ENCODE measurements around the gene RAD23A.
A peak's percentile ranks its signal among the peaks of the same experiment; 100 is the strongest.

RAD23A gene

GRCh38 chr19:12944104-12944674 lies 1.5 kb upstream of the RAD23A start:
- no peak for TF ChIP-seq REST (IDR thresholded peaks at IDR 0.05; ENCODE audit: low read depth)
- TF ChIP-seq RAD21 (IDR thresholded peaks at IDR 0.05; ENCODE audit: low read depth), result no peak
- no peak for TF ChIP-seq CREB1 (IDR thresholded peaks at IDR 0.05; ENCODE audit: low read depth)
- no peak for TF ChIP-seq MAX (IDR thresholded peaks at IDR 0.05)
- no peak for TF ChIP-seq TAF1 (IDR thresholded peaks at IDR 0.05; ENCODE audit: low read depth)
- TF ChIP-seq CEBPB (IDR thresholded peaks at IDR 0.05), result no peak
- TF ChIP-seq NFIC (IDR thresholded peaks at IDR 0.05), result no peak
- no peak for TF ChIP-seq EP300 (IDR thresholded peaks at IDR 0.05; ENCODE audit: borderline replicate concordance)
- TF ChIP-seq TEAD4 (IDR thresholded peaks at IDR 0.05), result no peak
- no peak for TF ChIP-seq TCF12 (IDR thresholded peaks at IDR 0.05; ENCODE audit: low read depth)
- TF ChIP-seq FOXM1 (IDR thresholded peaks at IDR 0.05; ENCODE audit: borderline replicate concordance, low read depth), result no peak
- no peak for TF ChIP-seq EGR1 (IDR thresholded peaks at IDR 0.05)
- no peak for TF ChIP-seq YY1 (IDR thresholded peaks at IDR 0.05; ENCODE audit: low read depth)
- TF ChIP-seq ZBTB7A (IDR thresholded peaks at IDR 0.05; ENCODE audit: low read depth), result no peak
- TF ChIP-seq, protein P1, sequence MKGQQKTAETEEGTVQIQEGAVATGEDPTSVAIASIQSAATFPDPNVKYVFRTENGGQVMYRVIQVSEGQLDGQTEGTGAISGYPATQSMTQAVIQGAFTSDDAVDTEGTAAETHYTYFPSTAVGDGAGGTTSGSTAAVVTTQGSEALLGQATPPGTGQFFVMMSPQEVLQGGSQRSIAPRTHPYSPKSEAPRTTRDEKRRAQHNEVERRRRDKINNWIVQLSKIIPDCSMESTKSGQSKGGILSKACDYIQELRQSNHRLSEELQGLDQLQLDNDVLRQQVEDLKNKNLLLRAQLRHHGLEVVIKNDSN (IDR thresholded peaks at IDR 0.05), result no peak

- TF ChIP-seq TAF1 (IDR thresholded peaks at IDR 0.05; ENCODE audit: low read depth), result peak; percentile 38; the same call in 1 of the 2 replicates
- TF ChIP-seq, protein P1 (IDR thresholded peaks at IDR 0.05), result no peak
- no peak for TF ChIP-seq CEBPB (IDR thresholded peaks at IDR 0.05)
- TF ChIP-seq ZBTB7A (IDR thresholded peaks at IDR 0.05; ENCODE audit: low read depth), result peak; percentile 77; the same call in 1 of the 2 replicates
These were observed 545 bp downstream of the RAD23A start for GRCh38 chr19:12946092-12946721.

DNA sequence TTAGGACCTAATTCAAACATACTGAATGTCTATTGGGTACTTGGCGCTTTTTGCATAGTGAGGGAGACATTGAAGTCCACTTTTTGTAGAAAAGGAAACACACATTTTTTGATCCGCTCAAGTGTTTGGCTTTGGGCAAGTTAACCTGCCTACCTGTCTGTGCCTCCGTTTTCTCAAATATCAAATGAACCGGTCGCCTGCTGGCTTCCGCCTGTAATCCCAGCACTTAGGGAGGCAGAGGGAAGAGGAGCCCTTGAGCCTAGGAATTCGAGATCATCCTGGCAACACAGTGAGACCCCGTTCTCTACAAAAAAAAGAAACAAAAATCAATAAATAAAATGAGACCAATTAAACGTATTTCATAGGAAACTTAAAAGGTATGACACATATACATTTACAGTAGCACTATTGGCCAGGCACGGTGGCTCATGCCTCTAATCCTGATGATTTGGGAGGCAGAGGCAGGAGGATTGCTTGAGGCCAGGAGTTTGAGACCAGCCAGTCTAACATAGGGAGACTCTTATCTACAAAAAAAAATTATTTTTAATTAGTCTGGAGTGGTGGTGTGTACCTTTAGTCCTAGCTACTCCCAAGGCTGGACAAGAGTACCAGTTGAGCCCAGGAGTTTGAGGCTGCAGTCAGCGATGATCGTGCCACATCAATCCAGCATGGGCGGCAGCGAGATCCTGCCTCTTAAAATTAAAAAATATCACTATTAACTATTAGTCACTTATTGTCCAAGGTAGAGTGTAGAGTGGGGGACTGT lies 1.3 kb downstream of the RAD23A start:
- TF ChIP-seq REST (IDR thresholded peaks at IDR 0.05; ENCODE audit: low read depth), result no peak
- TF ChIP-seq EGR1 (IDR thresholded peaks at IDR 0.05), result no peak
- no peak for TF ChIP-seq YY1 (IDR thresholded peaks at IDR 0.05; ENCODE audit: low read depth)
- TF ChIP-seq RAD21 (IDR thresholded peaks at IDR 0.05; ENCODE audit: low read depth), result no peak
- TF ChIP-seq EP300 (IDR thresholded peaks at IDR 0.05; ENCODE audit: borderline replicate concordance), result no peak
- no peak for TF ChIP-seq TEAD4 (IDR thresholded peaks at IDR 0.05)
- no peak for TF ChIP-seq TCF12 (IDR thresholded peaks at IDR 0.05; ENCODE audit: low read depth)
- no peak for TF ChIP-seq NFIC (IDR thresholded peaks at IDR 0.05)
- no peak for TF ChIP-seq TAF1 (IDR thresholded peaks at IDR 0.05; ENCODE audit: low read depth)
- no peak for TF ChIP-seq FOXM1 (IDR thresholded peaks at IDR 0.05; ENCODE audit: borderline replicate concordance, low read depth)

DNA sequence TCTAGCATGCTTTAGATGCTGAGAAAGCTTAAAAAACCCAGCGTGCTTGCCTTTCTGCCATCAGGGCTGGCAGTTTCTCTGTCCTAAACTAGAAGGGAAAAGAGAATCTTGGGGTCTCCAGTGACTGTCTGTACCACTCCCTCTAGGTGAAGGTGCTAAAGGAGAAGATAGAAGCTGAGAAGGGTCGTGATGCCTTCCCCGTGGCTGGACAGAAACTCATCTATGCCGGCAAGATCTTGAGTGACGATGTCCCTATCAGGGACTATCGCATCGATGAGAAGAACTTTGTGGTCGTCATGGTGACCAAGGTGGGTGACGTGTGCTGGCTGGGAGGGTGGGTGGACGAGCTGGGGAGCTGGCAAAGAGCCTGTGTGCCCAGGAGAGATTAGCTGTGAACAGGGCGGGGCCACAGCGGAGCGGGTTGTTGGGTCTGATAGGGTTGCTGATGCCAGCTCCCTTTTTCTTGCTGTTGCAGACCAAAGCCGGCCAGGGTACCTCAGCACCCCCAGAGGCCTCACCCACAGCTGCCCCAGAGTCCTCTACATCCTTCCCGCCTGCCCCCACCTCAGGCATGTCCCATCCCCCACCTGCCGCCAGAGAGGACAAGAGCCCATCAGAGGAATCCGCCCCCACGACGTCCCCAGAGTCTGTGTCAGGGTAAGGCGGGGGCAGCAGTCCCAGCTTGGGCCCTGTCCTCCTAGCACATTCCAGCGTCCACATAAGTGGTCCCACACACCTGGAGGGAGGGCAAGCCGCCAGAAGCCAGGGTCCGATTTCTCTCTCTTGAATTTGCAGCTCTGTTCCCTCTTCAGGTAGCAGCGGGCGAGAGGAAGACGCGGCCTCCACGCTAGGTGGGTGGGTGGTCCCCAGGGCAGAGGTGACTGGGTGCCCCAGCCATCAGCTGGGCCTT lies 2.3 kb downstream of the RAD23A start:
- TF ChIP-seq CEBPB (IDR thresholded peaks at IDR 0.05) (no peak), ZBTB7A (IDR thresholded peaks at IDR 0.05; ENCODE audit: low read depth) (no peak), REST (IDR thresholded peaks at IDR 0.05; ENCODE audit: low read depth) (no peak), TCF12 (IDR thresholded peaks at IDR 0.05; ENCODE audit: low read depth) (no peak), CREB1 (IDR thresholded peaks at IDR 0.05; ENCODE audit: low read depth) (no peak), MAX (IDR thresholded peaks at IDR 0.05) (no peak), TAF1 (IDR thresholded peaks at IDR 0.05; ENCODE audit: low read depth) (no peak), NFIC (IDR thresholded peaks at IDR 0.05) (no peak), YY1 (IDR thresholded peaks at IDR 0.05; ENCODE audit: low read depth) (no peak), RAD21 (IDR thresholded peaks at IDR 0.05; ENCODE audit: low read depth) (no peak), FOXM1 (IDR thresholded peaks at IDR 0.05; ENCODE audit: borderline replicate concordance, low read depth) (no peak), TEAD4 (IDR thresholded peaks at IDR 0.05) (no peak), EP300 (IDR thresholded peaks at IDR 0.05; ENCODE audit: borderline replicate concordance) (no peak), EGR1 (IDR thresholded peaks at IDR 0.05) (no peak)
- TF ChIP-seq, protein P1 (IDR thresholded peaks at IDR 0.05), result no peak
